Loucy (cell line): ENCODE measurements around the gene CNTNAP2.

Experiments used
- H2AFZ ChIP-seq: fragments of 200-600 bp; sonication (generic); 2 replicates; pipeline ENCODE4 v1.6.0; 2016; ENCODE audit warnings: antibody characterized with exemption, mild to moderate bottlenecking, low read length, moderate library complexity
- H3F3A ChIP-seq: fragments of 200-600 bp; 2 replicates; pipeline ENCODE4 v1.6.0; 2016; ENCODE audit warnings: antibody characterized with exemption, low read depth, mild to moderate bottlenecking
- H3K27me3 ChIP-seq: fragments of 200-600 bp; sonication (generic); 2 replicates; pipeline ENCODE4 v1.6.1; 2014; ENCODE audit warnings: low read length, mild to moderate bottlenecking; ENCODE audit not compliant: insufficient read depth, poor library complexity, severe bottlenecking
- H3K36me3 ChIP-seq: fragments of 200-600 bp; sonication (generic); 2 replicates; pipeline ENCODE4 v1.6.1; 2016; ENCODE audit warnings: low read length; ENCODE audit not compliant: insufficient read depth
- H3K4me1 ChIP-seq: fragments of 200-600 bp; sonication (generic); 2 replicates; pipeline ENCODE4 v1.5.1; 2014; ENCODE audit warnings: low read length, mild to moderate bottlenecking; ENCODE audit not compliant: insufficient read depth, poor library complexity, severe bottlenecking
- H3K4me2 ChIP-seq: fragments of 200-600 bp; sonication (generic); 2 replicates; pipeline ENCODE4 v1.6.0; 2014; ENCODE audit warnings: antibody characterized with exemption, low read length, low read depth, mild to moderate bottlenecking; ENCODE audit not compliant: poor library complexity, severe bottlenecking
- H3K4me3 ChIP-seq: fragments of 200-600 bp; sonication (generic); 2 replicates; pipeline ENCODE4 v1.5.1; 2014; ENCODE audit warnings: low read length, mild to moderate bottlenecking, mixed read lengths; ENCODE audit not compliant: poor library complexity, severe bottlenecking
- H3K79me2 ChIP-seq: fragments of 200-600 bp; sonication (generic); 2 replicates; pipeline ENCODE4 v1.6.1; 2014; ENCODE audit warnings: low read length; ENCODE audit not compliant: insufficient read depth
- H3K9ac ChIP-seq: fragments of 200-600 bp; sonication (generic); 2 replicates; pipeline ENCODE4 v1.6.0; 2014; ENCODE audit warnings: mild to moderate bottlenecking, low read depth, low read length, moderate library complexity; ENCODE audit not compliant: poor library complexity, severe bottlenecking
- H3K9me2 ChIP-seq: fragments of 200-600 bp; sonication (generic); replicated peaks from 2 replicates; pipeline ENCODE4 v1.6.1; 2016; ENCODE audit warnings: low read depth, low read length, mixed read lengths
- H3K9me3 ChIP-seq: fragments of 200-600 bp; sonication (generic); 2 replicates; pipeline ENCODE4 v1.6.1; 2014; ENCODE audit warnings: mild to moderate bottlenecking, antibody characterized with exemption, low read length, low read depth; ENCODE audit not compliant: insufficient read depth
- H4K20me1 ChIP-seq: fragments of 200-600 bp; sonication (generic); 2 replicates; pipeline ENCODE4 v1.6.0; 2014; ENCODE audit warnings: antibody characterized with exemption, low read length, mild to moderate bottlenecking; ENCODE audit not compliant: insufficient read depth, poor library complexity, severe bottlenecking
- CTCF ChIP-seq: fragments of 200-600 bp; sonication (generic); conservative IDR thresholded peaks from 2 replicates; pipeline ENCODE4 v1.5.1; 2014; ENCODE audit warnings: mild to moderate bottlenecking, antibody characterized with exemption, low read length
- EZH2phosphoT487 ChIP-seq: fragments of 200-600 bp; IDR thresholded peaks from 2 replicates; pipeline ENCODE4 v1.6.1; 2018; ENCODE audit warnings: antibody characterized with exemption, mild to moderate bottlenecking, moderate library complexity, borderline replicate concordance

CNTNAP2 gene

GRCh38 chr7:146713205-146713604 lies 596.6 kb downstream of the CNTNAP2 start:
- Histone ChIP-seq H3K9ac (no peak overlapping the region), H3K36me3 (no peaks in the 10 kb centered on the region), H3K4me2 (no peak overlapping the region), H3K4me3 (no peak overlapping the region), H3K4me1 (no peaks in the 10 kb centered on the region), H3K9me2 (no peaks in the 10 kb centered on the region), H2AFZ (no peak overlapping the region), H3K9me3 (no peaks in the 10 kb centered on the region; the same call in 1 of the 2 replicates), H3K79me2 (no peaks in the 10 kb centered on the region), H4K20me1 (no peaks in the 10 kb centered on the region), H3K27me3 (no peaks in the 10 kb centered on the region), H3F3A (no peaks in the 10 kb centered on the region)
- TF ChIP-seq EZH2phosphoT487 (no peak), CTCF (no peak)

GRCh38 chr7:146713934-146714333 lies 597.3 kb downstream of the CNTNAP2 start:
- no peaks in the 10 kb centered on the region for H3K36me3 ChIP-seq
- no peak overlapping the region for H3K9ac ChIP-seq
- H3K4me1 ChIP-seq, result no peaks in the 10 kb centered on the region
- no peaks in the 10 kb centered on the region for H3K79me2 ChIP-seq
- H3F3A ChIP-seq, result no peaks in the 10 kb centered on the region
- no peak overlapping the region for H3K4me2 ChIP-seq
- H3K4me3 ChIP-seq, result no peak overlapping the region
- H2AFZ ChIP-seq, result no peak overlapping the region
- H4K20me1 ChIP-seq, result no peaks in the 10 kb centered on the region
- H3K9me2 ChIP-seq, result no peaks in the 10 kb centered on the region
- no peaks in the 10 kb centered on the region for H3K27me3 ChIP-seq
- H3K9me3 ChIP-seq, result no peaks in the 10 kb centered on the region; the same call in 1 of the 2 replicates
- TF ChIP-seq CTCF, result no peak
- no peak for TF ChIP-seq EZH2phosphoT487

- Histone ChIP-seq H3F3A (no peaks in the 10 kb centered on the region), H3K27me3 (no peaks in the 10 kb centered on the region), H3K79me2 (no peaks in the 10 kb centered on the region), H2AFZ (no peak overlapping the region), H3K9me2 (no peaks in the 10 kb centered on the region), H3K4me2 (no peak overlapping the region), H4K20me1 (no peaks in the 10 kb centered on the region), H3K9ac (no peak overlapping the region), H3K4me3 (no peak overlapping the region), H3K9me3 (no peaks in the 10 kb centered on the region), H3K36me3 (no peaks in the 10 kb centered on the region), H3K4me1 (no peaks in the 10 kb centered on the region)
- no peak for TF ChIP-seq CTCF
- TF ChIP-seq EZH2phosphoT487, result no peak
Observed at GRCh38 chr7:146720195-146720594, 603.6 kb downstream of the CNTNAP2 start.
